HG02943 (cell line): ENCODE data around the gene TBCD.

Source experiments
- ATAC-seq: cut with Tn5 transposase; IDR thresholded peaks from one replicate; pipeline ENCODE4 v1.9.1; 2021; ENCODE audit warnings: mild to moderate bottlenecking, low read depth, moderate library complexity; ENCODE audit not compliant: unreplicated experiment

Gene TBCD

DNA sequence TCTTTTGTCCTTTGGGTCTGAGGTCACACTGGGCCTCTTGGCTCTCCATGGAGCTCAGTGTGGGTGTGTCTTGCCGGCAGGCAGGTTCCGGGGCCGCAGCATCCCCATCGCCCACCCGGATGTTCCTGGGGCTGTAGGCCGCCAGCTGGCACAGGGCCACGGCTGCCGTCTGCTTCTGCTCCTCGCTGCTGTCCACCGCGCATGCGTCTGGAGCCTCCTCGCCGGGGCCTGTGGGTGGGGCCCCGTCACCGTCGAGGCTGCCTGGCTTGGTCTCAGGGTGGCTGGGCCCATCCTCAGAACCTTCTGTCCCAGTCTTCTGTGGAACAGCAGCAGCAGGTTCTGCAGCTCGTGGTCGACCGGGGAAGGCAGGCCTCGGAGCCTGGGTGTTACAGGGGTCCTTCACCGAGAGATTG, 78.4 kb downstream of the TBCD start:
- ATAC-seq, result no peak

DNA sequence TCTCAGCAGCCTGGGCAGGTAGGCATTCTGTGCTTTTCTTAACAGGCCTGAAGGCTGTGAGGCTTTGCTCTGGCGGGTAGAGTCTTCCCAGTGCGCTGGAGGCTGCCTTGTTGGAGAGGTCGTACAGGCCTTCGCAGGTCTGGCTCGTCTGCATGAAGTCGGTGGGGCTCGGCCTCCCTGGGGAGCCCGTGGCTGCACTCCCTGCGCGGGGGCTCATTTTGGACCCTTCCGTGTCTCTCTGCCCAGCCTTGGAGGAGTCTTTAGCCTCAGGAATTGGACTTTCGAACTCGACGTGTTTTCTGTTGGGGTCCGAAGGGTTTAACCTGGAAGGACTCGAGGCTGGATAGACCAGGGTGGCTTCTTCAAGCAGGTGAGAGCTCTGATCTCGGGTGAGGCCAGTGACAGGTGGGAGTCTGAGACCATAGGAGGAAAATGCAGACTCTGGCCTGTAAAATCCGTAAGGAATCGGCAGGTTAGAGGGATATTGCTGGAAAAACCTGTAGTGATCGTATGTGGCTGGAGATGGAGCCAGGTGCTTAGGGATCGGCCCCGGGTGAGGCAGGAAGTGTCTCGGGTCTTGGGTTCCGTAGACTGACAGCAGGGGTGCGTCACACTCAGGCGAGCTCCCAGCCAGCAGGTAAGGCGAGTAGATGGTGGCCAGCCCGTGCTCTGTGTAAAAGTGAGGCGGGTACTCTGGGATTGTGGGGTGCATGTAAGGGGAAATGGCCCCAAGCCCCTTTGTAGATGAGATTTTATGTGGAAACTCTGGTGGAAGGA, 79.4 kb downstream of the TBCD start:
- ATAC-seq, result no peak

DNA sequence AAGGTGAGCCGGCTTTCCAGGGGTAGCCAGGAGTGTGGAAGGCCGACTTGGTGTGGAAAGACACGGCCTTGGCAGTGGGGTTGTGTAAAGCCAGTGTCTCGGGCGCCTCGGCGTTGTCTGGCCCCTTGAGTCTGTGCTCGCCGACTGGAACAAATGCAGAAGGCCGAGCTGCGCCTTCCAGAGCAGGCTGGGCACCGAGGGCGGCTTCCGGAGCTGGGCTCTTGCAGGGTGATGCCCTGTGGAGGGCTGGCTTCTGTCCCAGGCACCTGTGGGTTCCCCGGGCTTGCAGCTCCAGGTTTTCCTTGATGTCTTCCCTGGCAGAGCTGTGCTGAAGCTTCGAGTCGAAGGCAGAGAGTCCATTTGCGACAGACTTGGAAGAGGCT, 79.9 kb downstream of the TBCD start:
- no peak for ATAC-seq

DNA sequence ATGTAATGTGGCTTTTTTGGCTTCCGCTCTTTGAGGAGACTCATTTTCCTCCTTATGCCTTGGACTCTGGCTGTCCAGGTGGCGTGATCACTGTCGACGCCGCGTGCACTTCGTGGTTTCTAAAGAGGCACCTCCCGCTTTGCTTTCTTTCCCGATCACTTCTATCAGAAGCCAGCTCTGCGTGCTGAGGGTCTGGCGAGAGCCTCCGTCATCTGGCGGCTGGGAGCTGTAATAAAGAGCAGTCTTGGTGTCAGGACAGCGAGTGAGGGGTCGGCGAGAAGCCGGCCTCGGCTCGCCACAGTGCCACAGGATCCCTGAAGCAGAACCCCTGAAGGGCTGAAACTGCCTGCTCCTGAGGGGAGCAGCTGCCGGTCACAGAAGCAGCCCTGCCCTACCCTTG, 80.5 kb downstream of the TBCD start:
- no peak for ATAC-seq

DNA sequence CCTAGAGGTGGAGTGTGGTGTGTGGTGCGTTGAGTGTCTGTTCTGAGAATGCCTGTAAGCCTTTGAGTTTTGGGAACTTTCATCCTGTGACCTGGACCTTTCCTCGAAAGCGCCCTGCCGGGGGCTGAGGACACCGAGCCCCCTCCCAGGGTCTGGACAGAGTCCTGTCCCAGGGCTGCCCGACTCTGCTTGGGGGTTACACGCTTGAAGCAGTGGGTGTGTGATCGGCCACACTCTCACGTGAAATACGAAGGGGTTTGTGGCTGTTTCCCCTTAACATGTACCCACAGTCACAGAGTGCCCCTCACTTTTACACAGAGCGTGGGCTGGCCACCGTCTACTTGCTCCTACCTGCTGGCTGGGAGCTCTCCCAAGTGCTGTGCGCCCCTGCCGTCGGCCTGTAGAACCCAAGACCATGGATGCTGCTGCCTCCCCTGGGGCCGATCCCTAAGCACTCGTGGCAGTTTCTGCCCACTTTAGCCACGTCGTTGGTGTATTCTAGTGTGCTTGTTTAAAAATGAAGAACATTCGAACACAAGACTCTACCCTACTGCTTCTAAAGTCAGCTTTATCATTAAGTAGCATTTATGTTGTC, 81.1 kb downstream of the TBCD start:
- no peak for ATAC-seq

DNA sequence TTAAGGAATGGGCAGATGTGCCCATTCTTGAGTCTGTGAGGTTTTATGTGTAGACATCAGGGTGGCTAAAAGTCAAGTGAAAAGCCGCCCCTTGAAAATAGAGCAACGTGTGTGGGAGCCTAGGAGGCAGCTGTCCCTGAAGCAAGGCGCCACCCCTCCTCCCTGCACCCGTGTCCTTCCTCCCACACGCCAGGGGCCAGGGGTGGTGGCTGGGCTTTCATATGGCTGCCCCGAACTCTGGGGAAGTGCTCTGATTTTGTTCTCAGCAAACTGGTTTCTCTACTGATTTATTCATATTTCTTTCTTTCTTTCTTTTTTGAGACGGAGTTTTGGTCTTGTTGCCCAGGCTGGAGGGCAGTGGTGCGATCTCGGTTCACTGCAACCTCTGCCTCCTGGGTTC, 83.3 kb downstream of the TBCD start:
- ATAC-seq, result no peak

DNA sequence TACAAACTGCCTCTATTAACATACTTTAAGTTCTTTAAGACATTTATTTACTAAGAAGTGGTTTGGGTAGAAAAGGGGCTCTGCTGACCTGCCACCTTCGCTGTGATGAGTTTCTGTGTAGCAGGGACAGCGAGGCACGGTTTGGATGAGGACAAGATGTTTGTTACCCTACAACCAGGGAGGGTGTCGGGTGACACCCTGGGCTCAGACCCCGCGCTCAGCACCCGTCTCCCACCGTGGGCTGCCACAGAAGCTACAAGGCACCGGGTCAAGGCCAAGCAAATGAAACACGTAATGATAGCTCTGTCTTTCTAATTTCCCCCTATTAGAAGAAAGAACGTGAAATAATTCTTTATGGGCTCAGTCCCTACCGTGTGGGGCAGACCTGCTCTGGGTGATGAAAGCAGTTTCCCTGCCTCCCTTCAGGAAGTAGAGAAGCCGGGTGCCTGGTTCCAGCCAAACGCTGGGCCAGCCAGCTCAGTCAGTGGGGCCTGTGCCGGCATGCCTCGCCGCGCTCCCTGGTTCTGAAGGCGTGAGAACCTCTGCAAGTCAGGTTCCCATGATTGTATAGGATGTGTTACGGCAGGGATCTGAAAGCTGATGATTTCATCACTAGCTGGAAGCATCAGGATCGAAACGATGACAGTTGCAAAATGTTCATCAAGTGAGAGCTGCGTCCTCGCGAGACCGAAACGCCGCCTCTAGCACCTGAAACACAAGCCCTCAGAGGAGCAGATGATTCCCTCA, 84.1 kb downstream of the TBCD start:
- no peak for ATAC-seq

DNA sequence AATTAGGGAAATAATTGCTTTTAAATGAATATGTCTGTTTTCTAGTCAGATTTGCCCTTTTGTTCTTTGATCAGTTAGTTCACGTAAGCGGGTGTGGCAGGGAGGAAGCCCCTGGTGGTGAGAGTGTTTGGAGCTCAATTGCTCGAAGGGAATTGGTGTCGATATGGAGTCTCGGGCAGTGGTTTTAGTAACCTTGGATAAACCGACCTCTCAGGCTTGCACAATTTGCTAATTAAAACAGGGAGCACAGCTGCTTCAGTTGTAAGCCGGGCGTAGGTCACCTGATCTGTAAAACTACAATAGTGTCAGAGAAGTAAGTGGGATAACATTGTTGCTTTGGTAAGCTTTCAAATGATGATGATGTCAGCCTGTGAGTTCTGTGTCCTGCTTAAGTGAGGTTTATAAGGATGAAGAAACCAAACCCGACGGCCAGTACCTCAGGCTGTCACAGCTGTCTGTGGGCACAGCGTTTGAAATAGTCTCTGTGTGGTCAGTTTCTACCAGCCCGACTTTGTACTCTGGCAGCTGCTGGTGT, 85.0 kb downstream of the TBCD start:
- ATAC-seq, result no peak

DNA sequence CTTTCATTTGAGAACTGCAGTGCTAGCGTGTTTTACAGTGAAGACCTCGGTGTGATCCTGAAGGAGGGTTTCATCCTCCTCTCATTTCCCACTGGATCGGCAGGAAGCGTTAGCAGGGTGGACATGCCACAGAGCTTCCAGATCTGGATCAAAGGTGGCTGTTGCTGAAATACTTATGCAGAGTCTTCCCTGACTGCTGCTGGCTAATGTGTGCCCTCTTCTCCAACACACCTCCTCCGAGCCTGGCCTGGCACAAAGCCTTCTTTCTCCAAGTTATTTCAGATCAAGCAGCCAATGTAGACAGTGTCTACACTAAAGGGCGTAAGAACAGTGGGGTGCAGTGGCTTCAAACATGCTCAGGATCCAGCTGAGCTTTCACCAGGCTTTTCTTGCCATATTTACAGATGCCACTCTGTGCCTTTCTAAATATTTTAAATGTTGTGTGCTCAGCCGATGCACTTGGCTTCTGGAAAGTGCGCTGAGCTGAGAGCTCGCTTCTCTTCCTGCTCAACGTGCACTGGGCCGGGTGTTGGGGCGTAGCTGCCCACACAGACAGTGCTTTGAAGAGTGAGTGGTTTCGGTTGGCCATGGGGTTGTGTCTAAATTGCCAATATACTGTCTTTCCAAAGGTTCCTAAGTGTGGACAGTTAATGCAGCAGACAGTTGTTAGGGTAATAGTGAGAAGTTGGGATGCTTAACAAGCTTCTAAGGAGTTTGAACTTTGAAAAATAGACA, 85.9 kb downstream of the TBCD start:
- ATAC-seq, result no peak

DNA sequence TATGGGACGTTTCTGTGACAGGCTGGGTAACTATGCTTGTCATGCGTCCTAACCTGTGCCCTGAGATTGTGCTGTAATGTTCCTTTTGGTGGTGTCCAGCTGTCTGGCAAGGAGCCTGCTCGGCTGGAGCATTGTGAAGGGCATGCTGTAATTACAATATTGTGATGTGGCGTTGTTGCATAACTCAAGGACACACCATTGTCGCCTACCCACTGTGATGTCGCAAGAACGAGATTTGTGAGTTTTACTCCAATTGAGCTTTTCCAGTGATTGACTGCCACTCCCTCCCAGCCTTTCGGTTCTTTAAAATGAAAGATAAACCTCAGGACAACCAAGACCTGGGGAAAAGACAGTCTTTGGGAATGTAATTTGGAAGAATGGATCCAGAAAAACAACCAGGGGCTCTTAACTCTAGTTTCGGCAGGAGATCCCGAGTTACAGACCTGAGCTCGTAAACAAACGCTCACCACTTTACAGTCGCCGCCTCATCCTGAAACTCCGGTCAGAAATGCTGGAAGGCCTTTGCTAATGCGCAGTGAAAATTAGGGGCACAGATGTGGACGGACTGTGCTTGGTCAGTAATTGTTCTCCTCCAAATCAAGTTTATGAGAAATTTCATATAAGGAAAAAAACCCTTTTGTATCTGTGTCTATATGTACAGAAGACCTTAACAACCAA, 86.7 kb downstream of the TBCD start:
- no peak for ATAC-seq

DNA sequence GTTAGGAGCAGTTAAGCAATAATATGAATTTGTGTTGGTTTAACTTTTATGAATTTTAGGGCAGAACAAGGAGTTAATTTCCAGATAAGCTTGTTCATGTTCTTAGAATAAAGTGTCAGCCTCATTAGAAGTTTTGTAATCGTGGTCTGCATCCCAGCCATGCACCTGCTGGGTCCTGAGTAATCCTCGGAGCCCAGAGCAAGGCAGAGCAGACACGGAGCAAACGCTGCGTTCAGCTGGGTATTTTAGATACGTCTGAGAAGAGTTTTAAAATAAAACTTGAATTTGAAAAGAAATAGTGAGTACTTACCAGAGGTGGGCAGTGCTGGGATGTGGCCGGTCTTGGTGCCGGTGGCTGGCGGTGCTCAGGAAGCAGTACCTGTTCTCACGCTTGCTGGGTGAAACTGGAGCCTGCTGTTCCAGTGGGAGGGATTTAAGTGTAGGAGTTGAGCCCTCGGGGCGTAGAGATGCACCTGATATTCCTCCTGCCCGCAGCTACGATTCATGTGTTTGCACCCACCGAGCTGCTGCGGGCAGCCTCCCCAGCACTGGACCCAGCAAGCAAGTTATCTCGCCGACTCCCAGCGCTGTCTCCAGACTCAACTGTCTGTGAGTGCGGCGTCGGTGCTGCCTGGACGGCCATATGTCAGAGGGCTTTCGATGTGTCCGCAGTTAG, 87.9 kb downstream of the TBCD start, which contains the start of gene ZNF750:
TSS of gene ZNF750 (minus strand) at position 406 of the 676 bp plus-strand sequence. CDS start 7,568 bp downstream, outside the sequence.
- no peak for ATAC-seq

DNA sequence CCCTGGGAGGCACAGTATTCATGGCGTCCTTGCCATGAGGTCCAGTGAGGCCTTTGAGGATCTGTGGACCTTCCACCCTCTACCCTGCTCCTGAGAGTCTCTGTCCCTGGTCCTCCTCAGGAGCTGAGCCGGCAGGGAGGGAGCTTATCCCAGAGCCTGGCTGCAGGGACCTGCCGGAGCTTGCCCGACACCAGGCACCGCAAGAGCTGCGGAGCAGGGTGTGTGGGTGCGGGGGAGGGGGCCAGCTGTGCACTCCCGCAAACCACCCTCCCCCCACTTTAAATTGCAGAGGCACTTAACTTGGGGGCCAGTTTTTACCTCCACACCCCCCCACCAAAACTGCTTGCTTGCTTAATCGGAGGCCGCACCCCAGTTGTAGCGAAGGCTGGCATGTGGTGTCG, 88.6 kb downstream of the TBCD start:
- no peak for ATAC-seq

DNA sequence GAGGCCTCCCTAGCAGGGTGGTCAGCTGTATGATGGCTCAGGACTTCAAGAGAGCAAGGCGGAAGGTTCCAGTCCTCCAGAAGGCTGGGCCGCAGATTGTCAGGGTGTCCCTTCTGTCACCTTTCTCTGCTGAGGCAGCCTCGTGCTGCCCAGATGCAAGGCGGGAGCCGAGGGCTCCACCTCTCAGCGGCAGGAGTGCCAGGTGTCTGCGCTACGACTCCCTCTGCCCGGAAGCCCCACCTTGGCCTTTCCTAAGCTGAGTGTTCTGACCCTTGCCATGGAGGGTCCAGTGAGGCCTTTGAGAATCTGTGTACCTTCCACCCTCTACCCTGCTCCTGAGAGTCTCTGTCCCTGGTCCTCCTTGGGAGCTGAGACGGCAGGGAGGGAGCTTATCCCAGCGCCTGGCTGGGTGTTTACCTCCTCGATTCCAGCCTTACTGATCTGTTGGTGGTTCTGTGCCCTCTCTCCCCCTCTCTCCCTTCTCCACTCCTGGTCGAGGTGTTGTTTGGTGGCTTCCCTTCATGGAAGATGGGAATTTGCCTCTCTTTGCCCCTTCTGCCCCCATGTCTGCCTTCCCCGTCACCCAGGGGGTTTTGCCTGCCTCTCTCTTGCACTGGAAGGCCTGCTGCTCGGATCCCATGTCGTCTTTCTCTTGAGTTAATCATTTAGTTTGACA, 90.2 kb downstream of the TBCD start:
- ATAC-seq, result no peak

DNA sequence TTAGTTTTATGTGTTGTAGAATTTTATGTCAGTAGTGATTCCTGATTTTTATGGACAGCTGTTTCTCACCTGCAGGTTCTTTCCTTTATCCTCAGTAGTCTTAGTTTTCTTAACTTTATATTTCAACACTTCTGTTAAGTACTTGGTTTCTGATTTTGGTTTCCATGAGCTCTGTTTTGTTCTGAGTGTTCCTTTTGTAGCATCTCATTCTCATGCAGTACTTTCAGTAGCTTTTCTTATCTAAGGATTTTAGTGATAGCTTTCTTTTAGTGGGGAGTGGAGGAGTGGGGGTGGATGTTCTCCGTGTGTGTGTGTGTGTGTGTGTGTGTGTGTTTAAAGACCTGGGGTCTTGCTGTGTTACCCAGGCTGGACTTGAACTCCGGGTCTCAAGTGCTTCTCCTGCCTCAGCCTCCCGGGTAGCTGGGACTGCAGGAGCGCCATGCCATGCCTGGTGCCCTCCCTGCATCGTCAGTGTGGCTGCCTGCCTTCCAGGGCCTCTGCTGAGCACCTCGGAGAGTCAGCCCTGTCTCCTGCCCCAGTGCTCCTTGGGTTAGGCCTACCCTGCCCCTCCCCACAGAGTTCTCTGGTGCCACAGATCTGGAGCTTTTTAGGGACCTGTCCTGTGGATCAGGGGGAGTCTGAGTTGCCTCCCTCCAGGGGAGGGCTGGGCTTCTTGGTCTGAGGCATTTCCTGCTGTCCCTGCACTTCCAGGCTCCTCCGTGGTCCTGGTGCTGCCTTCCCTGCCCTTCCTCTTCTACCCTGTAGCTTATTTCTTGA, 92.2 kb downstream of the TBCD start:
- no peak for ATAC-seq

DNA sequence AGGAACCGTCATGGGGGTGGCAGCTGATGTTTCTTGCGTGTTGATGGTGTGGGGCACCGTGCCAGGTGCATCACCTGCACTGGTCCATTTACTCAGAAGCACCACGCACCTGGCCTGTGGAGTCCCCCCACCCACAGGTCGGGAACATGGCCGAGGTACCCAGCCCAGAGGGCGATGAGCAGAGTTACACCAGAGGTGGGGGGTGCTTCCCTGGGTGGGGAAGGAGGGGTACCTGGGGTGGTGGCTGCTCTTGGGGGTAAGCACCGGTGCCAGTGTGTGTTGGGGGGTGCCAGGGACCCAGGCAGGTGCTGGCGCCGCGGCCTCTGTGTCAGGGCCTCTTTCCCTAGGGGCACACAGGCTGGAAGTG, 92.9 kb downstream of the TBCD start:
- ATAC-seq, result no peak

DNA sequence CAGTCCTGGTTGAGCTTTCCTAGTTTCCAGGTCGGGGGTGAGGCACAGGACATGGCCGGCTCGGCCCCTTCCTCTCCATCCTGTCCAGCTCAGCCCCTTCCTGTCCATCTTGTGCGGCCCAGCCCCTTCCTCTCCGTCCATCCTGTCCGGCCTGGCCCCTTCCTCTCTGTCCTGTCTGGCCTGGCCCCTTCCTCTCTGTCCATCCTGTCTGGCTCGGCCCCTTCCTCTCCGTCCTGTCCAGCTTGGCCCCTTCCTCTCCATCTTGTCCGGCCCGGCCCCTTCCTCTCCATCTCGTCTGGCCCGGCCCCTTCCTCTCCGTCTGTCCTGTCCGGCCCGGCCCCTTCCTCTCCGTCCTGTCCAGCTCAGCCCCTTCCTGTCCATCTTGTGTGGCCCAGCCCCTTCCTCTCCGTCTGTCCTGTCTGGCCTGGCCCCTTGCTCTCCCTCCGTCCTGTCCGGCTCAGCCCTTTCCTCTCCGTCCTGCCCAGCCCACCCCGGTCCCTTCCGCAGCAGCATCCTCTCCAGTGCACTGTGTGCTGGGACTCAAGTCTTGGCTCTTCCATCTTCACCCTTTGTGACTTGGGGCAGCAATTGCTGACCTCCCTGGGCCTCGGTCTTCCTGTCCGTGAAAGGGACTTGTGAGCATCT, 93.4 kb downstream of the TBCD start:
- no peak for ATAC-seq

DNA sequence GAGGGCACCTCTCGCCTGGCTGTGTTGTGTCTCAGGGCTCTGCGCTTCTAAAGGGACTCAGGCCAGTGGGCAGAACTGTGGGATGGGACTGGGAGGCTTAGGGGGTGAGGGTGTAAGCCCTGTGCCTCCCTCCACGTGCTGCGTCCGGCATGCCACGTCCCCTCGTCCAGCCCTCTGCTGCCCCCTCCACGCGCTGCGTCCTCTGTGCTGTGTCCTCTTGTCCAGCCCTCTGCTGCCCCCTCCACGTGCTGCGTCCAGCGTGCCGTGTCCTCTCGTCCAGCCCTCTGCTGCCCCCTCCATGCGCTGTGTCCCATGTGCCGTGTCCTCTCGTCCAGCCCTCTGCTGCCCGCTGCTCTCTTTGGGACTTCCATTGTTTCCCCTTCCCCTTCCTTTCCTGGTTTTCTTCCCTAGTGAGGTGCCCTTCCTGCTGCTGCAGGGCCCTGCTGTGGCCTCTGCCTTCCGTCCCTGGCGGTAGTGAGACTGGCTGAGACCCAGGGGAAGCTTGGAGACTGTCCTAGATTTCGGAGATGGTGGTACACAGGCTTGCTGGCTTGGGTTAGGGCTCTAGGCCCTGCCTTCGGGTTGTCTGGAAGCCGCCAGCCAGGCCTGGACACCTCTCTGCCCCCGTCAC, 94.3 kb downstream of the TBCD start:
- ATAC-seq, result no peak
